ENCODE data around the gene USP22. TPM values are rescaled to one million over a fixed set of nuclear protein-coding genes. Genes with fewer than 3 reads are reported as not detected.

The USP22 gene
- total and polyA plus RNA-seq, 2 of the 13 experiments (the other 11 are each of a cell fraction or from before 2014, with no cell fraction given), result 98.0 to 130 TPM

- no peak overlapping the region for H3K4me2 ChIP-seq (ENCODE audit: low read depth, low read length)
- 21% methylated on average over 2 of the region's 2 CpGs for WGBS (ENCODE audit: low lambda C conversion rate)
- no peaks in the 10 kb centered on the region for H3K9me3 ChIP-seq (ENCODE audit: low read length)
- in situ Hi-C loops (cut with HindIII; ENCODE audit: extremely low pct_ligation_motif_present, low pct_unique_long_range_greater_than_20kb), result no loop called here
- FAIRE-seq, result no peak
- no peak overlapping the region for H3K4me3 ChIP-seq (replicated peaks in 1 of 3; ENCODE audit: insufficient read depth in 1 of 3, low read depth in 2 of 3, low read length in 3 of 3)
- no peaks in the 10 kb centered on the region for H3K4me1 ChIP-seq (ENCODE audit: insufficient read depth, low read length)
- DNase-seq (ENCODE audit: low spot score), result no peak
- H3K36me3 ChIP-seq (replicated peaks in 1 of 2; ENCODE audit: control insufficient read depth in 1 of 2, insufficient read depth in 2 of 2, low read length in 2 of 2), result no peaks in the 10 kb centered on the region
- H4K20me1 ChIP-seq (ENCODE audit: insufficient read depth, low read length), result no peaks in the 10 kb centered on the region
- TF ChIP-seq RERE (CRISPR knock-in tag; IDR thresholded peaks at IDR 0.05; ENCODE audit: low read depth) (no peak), ZFX (CRISPR knock-in tag; IDR thresholded peaks at IDR 0.05; ENCODE audit: low read depth) (no peak), ZSCAN31 (CRISPR knock-in tag; IDR thresholded peaks at IDR 0.05; ENCODE audit: low read depth) (no peak), HOXA3 (CRISPR knock-in tag; IDR thresholded peaks at IDR 0.05) (no peak), JARID2 (CRISPR knock-in tag; IDR thresholded peaks at IDR 0.05; ENCODE audit: insufficient replicate concordance) (no peak), NFATC3 (CRISPR knock-in tag; IDR thresholded peaks at IDR 0.05) (no peak)
- TF ChIP-seq, protein P1, sequence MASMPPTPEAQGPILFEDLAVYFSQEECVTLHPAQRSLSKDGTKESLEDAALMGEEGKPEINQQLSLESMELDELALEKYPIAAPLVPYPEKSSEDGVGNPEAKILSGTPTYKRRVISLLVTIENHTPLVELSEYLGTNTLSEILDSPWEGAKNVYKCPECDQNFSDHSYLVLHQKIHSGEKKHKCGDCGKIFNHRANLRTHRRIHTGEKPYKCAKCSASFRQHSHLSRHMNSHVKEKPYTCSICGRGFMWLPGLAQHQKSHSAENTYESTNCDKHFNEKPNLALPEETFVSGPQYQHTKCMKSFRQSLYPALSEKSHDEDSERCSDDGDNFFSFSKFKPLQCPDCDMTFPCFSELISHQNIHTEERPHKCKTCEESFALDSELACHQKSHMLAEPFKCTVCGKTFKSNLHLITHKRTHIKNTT (CRISPR knock-in tag; IDR thresholded peaks at IDR 0.05), result no peak
- H3K27me3 ChIP-seq (ENCODE audit: control insufficient read depth in 1 of 2, insufficient read depth in 2 of 2, low read length in 2 of 2), result peaks cover 0 to 40% of the 10 kb centered on the region in 2 experiments; a peak in 4 of 5 replicates
- H3K79me2 ChIP-seq (ENCODE audit: insufficient read depth, low read length), result no peaks in the 10 kb centered on the region
- no peak overlapping the region for H3K27ac ChIP-seq (ENCODE audit: extremely low read length, insufficient read depth, low read length)
- no peak overlapping the region for H2AFZ ChIP-seq (ENCODE audit: low read length)
- ChIA-PET POLR2A (no interaction called here), CTCF (ENCODE audit: low intra/inter-chr PET ratio, low total read pairs) (no interaction called here)
- ATAC-seq, result no peak
- intact Hi-C loops (cut with micrococcal nuclease; ENCODE audit: unreplicated experiment), result no loop called here
- no TSS peak for BruUV-seq (replicated peaks)
- no peak overlapping the region for H3K9ac ChIP-seq (ENCODE audit: insufficient read depth, low read depth, low read length)
Measured at GRCh38 chr17:21077281-21077680, 34.5 kb upstream of the USP22 start.
